GM12874 (cell line): ENCODE measurements around the gene ADCY7.

ENCODE experiments used
- CTCF ChIP-seq: IDR thresholded peaks from 2 replicates; pipeline ENCODE4 v1.5.1; 2011; ENCODE audit warnings: low read depth, mild to moderate bottlenecking, control low read depth, low read length, moderate library complexity; ENCODE audit not compliant: insufficient read depth

ADCY7 gene

GRCh38 chr16:50338371-50339231 is 72.2 kb downstream of the ADCY7 start:
- no peak for TF ChIP-seq CTCF

- TF ChIP-seq CTCF: no peak
Measured at GRCh38 chr16:50340578-50340977, 74.2 kb downstream of the ADCY7 start.

- TF ChIP-seq CTCF: no peak
Measured at GRCh38 chr16:50351116-50351515, 84.8 kb downstream of the ADCY7 start.

GRCh38 chr16:50351952-50352351 is 85.6 kb downstream of the ADCY7 start:
- TF ChIP-seq CTCF: no peak

GRCh38 chr16:50354082-50354481 is 87.7 kb downstream of the ADCY7 start:
- TF ChIP-seq CTCF: no peak

GRCh38 chr16:50354629-50355456 is 88.5 kb downstream of the ADCY7 start:
- TF ChIP-seq CTCF: peak; percentile 22; the same call in 1 of the 2 replicates

- TF ChIP-seq CTCF: no peak
Measured at GRCh38 chr16:50359626-50360025, 93.3 kb downstream of the ADCY7 start.
